GM12865 (cell line): Measurements from ENCODE around the gene TRIM16.

Experiments used
- DNase-seq: peaks from one replicate; pipeline ENCODE4 v3.0.0; 2010; ENCODE audit warnings: low read depth
- H3K4me3 ChIP-seq: 2 replicates; pipeline ENCODE4 v1.5.1; 2011; ENCODE audit warnings: mild to moderate bottlenecking, low read depth, low read length, control low read depth
- TF ChIP-seq, protein P1 (sequence below): IDR thresholded peaks from 2 replicates; pipeline ENCODE4 v1.5.1; 2011; ENCODE audit warnings: low read length, control low read depth, low read depth, inconsistent platforms; ENCODE audit not compliant: insufficient read depth; ENCODE audit errors: missing control alignments

TRIM16 gene

DNA sequence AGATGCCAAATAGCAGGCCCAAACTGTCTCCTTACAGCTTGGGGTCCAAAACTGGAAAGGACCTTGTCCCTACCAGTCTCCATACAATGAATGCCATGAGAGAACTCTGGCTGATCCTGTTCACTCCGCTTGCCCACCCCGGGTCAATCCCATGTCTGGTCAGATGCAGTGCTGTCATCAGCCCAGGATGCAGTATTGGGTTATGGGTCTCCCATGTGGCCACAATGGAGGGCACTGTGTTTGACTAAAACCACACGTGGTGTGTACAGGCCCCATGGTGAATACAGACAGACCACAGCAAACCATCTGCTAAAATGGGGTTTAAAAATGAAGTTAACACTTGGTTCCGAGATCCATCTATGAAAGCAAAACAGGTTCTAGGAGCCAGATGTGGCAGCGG is 20.4 kb downstream of the TRIM16 start:
- no peak overlapping the region for H3K4me3 ChIP-seq
- no peak for DNase-seq
- TF ChIP-seq, protein P1, sequence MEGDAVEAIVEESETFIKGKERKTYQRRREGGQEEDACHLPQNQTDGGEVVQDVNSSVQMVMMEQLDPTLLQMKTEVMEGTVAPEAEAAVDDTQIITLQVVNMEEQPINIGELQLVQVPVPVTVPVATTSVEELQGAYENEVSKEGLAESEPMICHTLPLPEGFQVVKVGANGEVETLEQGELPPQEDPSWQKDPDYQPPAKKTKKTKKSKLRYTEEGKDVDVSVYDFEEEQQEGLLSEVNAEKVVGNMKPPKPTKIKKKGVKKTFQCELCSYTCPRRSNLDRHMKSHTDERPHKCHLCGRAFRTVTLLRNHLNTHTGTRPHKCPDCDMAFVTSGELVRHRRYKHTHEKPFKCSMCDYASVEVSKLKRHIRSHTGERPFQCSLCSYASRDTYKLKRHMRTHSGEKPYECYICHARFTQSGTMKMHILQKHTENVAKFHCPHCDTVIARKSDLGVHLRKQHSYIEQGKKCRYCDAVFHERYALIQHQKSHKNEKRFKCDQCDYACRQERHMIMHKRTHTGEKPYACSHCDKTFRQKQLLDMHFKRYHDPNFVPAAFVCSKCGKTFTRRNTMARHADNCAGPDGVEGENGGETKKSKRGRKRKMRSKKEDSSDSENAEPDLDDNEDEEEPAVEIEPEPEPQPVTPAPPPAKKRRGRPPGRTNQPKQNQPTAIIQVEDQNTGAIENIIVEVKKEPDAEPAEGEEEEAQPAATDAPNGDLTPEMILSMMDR: no peak

DNA sequence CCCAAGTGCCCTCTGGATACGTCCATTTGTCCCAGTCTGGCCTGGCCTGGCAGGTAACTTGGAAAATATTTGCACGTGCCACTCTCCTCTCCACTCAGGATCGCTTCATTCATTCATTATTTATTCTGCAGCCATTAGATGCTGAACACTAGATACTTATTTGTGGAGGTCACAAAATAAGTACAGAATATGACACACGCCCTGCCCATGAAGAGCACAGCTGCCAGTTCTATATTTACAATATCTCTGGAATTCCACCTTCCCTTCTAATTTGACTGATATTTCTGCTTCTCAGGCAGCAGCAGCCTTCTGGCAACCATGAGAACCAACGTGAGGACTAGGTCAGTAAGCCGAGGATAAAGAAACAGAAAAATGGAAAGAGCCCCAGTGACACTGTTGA is 20.9 kb downstream of the TRIM16 start:
- TF ChIP-seq, protein P1: no peak
- no peak overlapping the region for H3K4me3 ChIP-seq
- DNase-seq: no peak

DNA sequence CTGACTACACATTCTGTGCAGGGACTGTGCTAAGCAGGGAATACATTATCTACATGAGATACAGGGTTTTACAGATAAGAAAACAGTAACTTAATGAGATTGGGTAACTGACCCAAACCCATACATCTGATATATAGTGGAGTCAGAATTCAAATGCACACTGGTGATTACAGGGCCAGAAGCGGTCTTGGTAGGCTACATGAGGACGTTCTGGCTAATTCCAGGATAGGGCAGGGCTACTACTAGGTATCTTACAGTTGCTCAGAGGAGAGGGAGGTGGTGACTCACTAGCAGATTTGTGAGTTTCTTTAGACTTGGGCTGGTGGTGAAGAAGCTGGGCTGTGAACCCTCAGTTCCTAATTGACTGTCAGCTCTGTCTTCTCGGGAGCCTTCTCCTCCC is 21.4 kb downstream of the TRIM16 start:
- TF ChIP-seq, protein P1: no peak
- DNase-seq: no peak

DNA sequence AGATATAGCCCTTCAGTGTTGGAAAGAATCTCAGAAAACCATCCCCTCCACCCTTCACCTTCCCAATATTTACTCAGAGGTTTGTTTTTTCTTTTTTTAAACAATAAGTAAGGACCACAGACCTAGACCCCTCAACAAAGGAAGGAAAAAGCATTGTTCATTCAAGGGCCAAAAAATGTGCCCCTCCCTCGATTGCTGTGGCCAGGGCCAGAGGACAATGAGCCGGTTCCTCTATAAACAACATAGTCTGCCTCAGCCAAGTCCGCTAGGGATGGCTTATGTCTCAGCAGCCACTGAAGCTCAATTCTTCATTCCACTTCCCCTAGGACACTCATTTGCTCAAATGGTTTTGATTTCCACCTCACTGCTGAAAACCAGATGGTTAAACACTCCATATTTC is 24.0 kb downstream of the TRIM16 start:
- H3K4me3 ChIP-seq: no peak overlapping the region
- no peak for DNase-seq
- TF ChIP-seq, protein P1: no peak

More for the DNA sequence above, 21.4 kb downstream of the TRIM16 start:
- no peak overlapping the region for H3K4me3 ChIP-seq

DNA sequence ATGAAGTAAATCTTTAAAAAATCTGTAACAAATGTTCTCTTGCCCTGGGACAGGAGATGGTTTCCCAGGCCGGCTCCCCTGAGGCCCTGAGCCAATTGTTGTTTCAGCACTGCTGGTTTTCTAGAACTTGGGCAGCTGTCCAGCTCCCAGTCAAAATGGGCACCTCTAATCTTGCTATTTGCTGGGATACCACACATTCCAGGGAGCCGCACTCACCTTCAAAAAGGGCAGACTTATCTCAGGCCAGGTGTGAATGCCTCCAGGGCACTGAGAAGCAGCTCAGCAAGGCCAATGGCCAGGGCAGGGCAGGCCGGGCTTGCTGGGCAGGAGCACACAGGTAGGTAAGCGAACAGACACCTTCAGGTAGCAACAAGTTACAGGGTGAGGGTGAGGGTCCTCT is 24.4 kb downstream of the TRIM16 start:
- DNase-seq: no peak
- no peak overlapping the region for H3K4me3 ChIP-seq
- TF ChIP-seq, protein P1: no peak

DNA sequence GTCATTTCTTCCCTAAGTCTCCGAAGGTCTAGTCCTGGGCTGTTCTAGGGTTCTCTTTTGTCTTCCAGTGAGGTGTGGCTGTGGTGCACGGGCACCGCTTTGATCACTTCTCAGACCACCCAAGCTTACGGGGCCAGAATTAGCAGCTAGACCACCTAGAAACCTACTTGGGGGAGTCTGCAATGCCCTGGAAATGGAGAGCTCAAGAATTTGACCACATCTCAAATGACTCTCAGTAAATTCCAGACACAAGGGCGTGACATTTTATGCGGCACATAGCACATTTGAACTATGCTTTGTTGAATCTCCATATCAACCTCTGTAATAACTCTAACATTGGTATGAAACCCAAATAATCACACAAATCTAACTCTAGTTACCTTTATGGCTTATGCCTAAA is 24.9 kb downstream of the TRIM16 start:
- TF ChIP-seq, protein P1: no peak
- H3K4me3 ChIP-seq: no peak overlapping the region
- no peak for DNase-seq

DNA sequence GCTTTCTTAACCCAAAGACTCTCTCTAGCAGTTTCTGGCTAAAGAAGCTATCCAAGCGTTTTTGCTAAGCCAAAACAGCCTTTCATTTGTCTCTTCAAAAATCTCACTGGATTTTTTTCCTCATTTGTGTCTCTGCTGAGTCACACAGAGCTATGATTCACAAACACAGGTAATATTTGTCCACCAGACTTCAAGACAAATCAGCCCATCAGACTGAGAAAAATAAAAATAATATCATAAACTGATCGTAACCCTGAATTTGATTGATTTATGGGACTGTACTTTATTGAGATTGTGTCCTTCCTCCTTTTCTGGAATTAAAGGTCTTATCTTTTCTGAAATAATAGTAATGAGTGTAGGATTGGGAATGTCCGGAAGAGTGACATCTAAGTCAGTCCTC is 25.8 kb downstream of the TRIM16 start:
- DNase-seq: no peak
- no peak overlapping the region for H3K4me3 ChIP-seq
- TF ChIP-seq, protein P1: no peak
